HepG2 (cell line): ENCODE measurements around the gene EXOSC6. TPM values are rescaled to one million over a fixed set of nuclear protein-coding genes. Genes with fewer than 3 reads are reported as not detected.

Experiments
- AFF4 ChIP-seq: sonication (generic); formaldehyde crosslinking; IDR thresholded peaks from 2 replicates; pipeline ENCODE4 v1.4.0; 2020; ENCODE audit warnings: missing genetic modification reagents
- AGO1 ChIP-seq: fragments of 200-400 bp; formaldehyde crosslinking; IDR thresholded peaks from 2 replicates; pipeline ENCODE4 v1.6.1; 2017; ENCODE audit warnings: mild to moderate bottlenecking, low read depth, low read length, moderate library complexity; ENCODE audit not compliant: poor library complexity, severe bottlenecking
- ATF5 ChIP-seq: sonication (generic); formaldehyde crosslinking; IDR thresholded peaks from 2 replicates; pipeline ENCODE4 v1.4.0; 2020; ENCODE audit warnings: mild to moderate bottlenecking, low read depth, missing genetic modification reagents
- GABPB1 ChIP-seq: IDR thresholded peaks from 2 replicates; pipeline ENCODE4 v1.6.1; 2016; ENCODE audit warnings: mild to moderate bottlenecking, missing genetic modification reagents, moderate library complexity, missing compliant biosample characterization
- HBP1 ChIP-seq: IDR thresholded peaks from 2 replicates; pipeline ENCODE4 v1.6.1; 2016; ENCODE audit warnings: low read depth, control low read depth
- HOXD1 ChIP-seq: sonication (generic); formaldehyde crosslinking; IDR thresholded peaks from 2 replicates; pipeline ENCODE4 v1.5.0; 2020; ENCODE audit warnings: missing genetic modification reagents
- PCBP2 ChIP-seq: fragments of 200-400 bp; formaldehyde crosslinking; optimal IDR thresholded peaks from 2 replicates; pipeline ENCODE3; 2018; ENCODE audit warnings: low read length, low read depth; ENCODE audit not compliant: poor library complexity, severe bottlenecking
- RAD21 ChIP-seq: fragments of 450-650 bp; formaldehyde crosslinking; IDR thresholded peaks from 2 replicates; pipeline ENCODE4 v1.5.0; 2020; ENCODE audit warnings: mild to moderate bottlenecking
- RCOR2 ChIP-seq: IDR thresholded peaks from 2 replicates; pipeline ENCODE4 v1.6.1; 2016; ENCODE audit warnings: missing biosample characterization, missing genetic modification reagents
- RELA ChIP-seq: sonication (generic); formaldehyde crosslinking; IDR thresholded peaks from 2 replicates; pipeline ENCODE4 v1.4.0; 2020; ENCODE audit warnings: missing genetic modification reagents
- TBX2 ChIP-seq: sonication (generic); formaldehyde crosslinking; IDR thresholded peaks from 2 replicates; pipeline ENCODE4 v1.5.0; 2020; ENCODE audit warnings: missing genetic modification reagents, mild to moderate bottlenecking, borderline replicate concordance
- THAP9 ChIP-seq: sonication (generic); formaldehyde crosslinking; IDR thresholded peaks from 2 replicates; pipeline ENCODE4; 2020; ENCODE audit warnings: missing genetic modification reagents, mild to moderate bottlenecking, borderline replicate concordance
- ZBTB20 ChIP-seq: sonication (generic); formaldehyde crosslinking; IDR thresholded peaks from 2 replicates; pipeline ENCODE4 v1.8.1; 2023; ENCODE audit warnings: missing genetic modification reagents, low read depth, mild to moderate bottlenecking, borderline replicate concordance
- ZFP82 ChIP-seq: sonication (generic); formaldehyde crosslinking; IDR thresholded peaks from 2 replicates; pipeline ENCODE4 v1.5.1; 2020; ENCODE audit warnings: mild to moderate bottlenecking, missing genetic modification reagents, borderline replicate concordance
- ZMAT5 ChIP-seq: sonication (generic); formaldehyde crosslinking; IDR thresholded peaks from 2 replicates; pipeline ENCODE4 v1.5.0; 2020; ENCODE audit warnings: mild to moderate bottlenecking, low read depth, missing genetic modification reagents, borderline replicate concordance
- ZNF333 ChIP-seq: sonication (generic); formaldehyde crosslinking; IDR thresholded peaks from 2 replicates; pipeline ENCODE4 v1.4.0; 2020; ENCODE audit warnings: mild to moderate bottlenecking, missing genetic modification reagents, borderline replicate concordance
- ZNF543 ChIP-seq: sonication (generic); formaldehyde crosslinking; IDR thresholded peaks from 2 replicates; pipeline ENCODE4 v1.4.0; 2020; ENCODE audit warnings: mild to moderate bottlenecking, missing genetic modification reagents
- ZNF740 ChIP-seq: sonication (generic); formaldehyde crosslinking; IDR thresholded peaks from 2 replicates; pipeline ENCODE4 v1.4.0; 2020; ENCODE audit warnings: missing genetic modification reagents
- ZSCAN30 ChIP-seq: sonication (generic); formaldehyde crosslinking; IDR thresholded peaks from 2 replicates; pipeline ENCODE4 v1.5.0; 2020; ENCODE audit warnings: mild to moderate bottlenecking, missing genetic modification reagents
- polyA plus RNA-seq, 8 experiments: library from polyadenylated mRNA; depleted of rRNA in 3 of 8; stranded (reverse) in 7 of 8; unstranded in 1 of 8; fragments of >200 nt; fragmentation: Illumina TruSeq in 4 of 8; extraction: Trizol in 4 of 8; gene quantifications; 2 replicates each; pipeline versions ENCODE4 v1.2.1 to v1.2.3, GENCODE V29; 2011 to 2016; ENCODE audit warnings: low read depth in 4 of 8, missing spikeins in 1 of 8, mixed read lengths in 1 of 8; ENCODE audit not compliant: insufficient read depth in 1 of 8
- total RNA-seq, 5 experiments: library from RNA; depleted of rRNA; stranded (reverse); fragments of >200 nt; fragmentation: Illumina TruSeq; extraction: Trizol; gene quantifications; 2 replicates each; pipeline ENCODE4 v1.2.3, GENCODE V29; 2016; ENCODE audit warnings: low read depth in 1 of 5

EXOSC6 gene
- total and polyA plus RNA-seq, 2 of the 13 experiments (the other 11 are each of a cell fraction or from before 2014, with no cell fraction given): 13.1 to 39.9 TPM

- TF ChIP-seq AFF4 (CRISPR knock-in tag) (peak; percentile 84; the same call in 1 of the 2 replicates), HBP1 (CRISPR knock-in tag) (peak; percentile 98; the same call in 1 of the 2 replicates), RAD21 (CRISPR knock-in tag) (peak; percentile 69), ZNF740 (CRISPR knock-in tag) (peak; percentile 41; the same call in 1 of the 2 replicates), ZBTB20 (CRISPR knock-in tag) (no peak; the same call in 1 of the 2 replicates), ZFP82 (peak; percentile 100), RCOR2 (CRISPR knock-in tag) (no peak), ZNF543 (CRISPR knock-in tag) (peak; percentile 85; the same call in 1 of the 2 replicates), ATF5 (CRISPR knock-in tag) (peak; percentile 88; the same call in 1 of the 2 replicates), ZMAT5 (CRISPR knock-in tag) (no peak), GABPB1 (CRISPR knock-in tag) (peak; percentile 94), AGO1 (peak; percentile 96), ZNF333 (CRISPR knock-in tag) (peak; percentile 77; the same call in 1 of the 2 replicates), ZSCAN30 (CRISPR knock-in tag) (no peak), TBX2 (CRISPR knock-in tag) (peak; percentile 81; the same call in 1 of the 2 replicates), HOXD1 (CRISPR knock-in tag) (peak; percentile 84), RELA (CRISPR knock-in tag) (peak; percentile 81; the same call in 1 of the 2 replicates), PCBP2 (no peak), THAP9 (peak; percentile 89)
Observed at GRCh38 chr16:70251629-70252354, at the start of gene EXOSC6 (continued).
